K562 (cell line): ENCODE data around the gene PRTFDC1. TPM values are rescaled to one million over a fixed set of nuclear protein-coding genes. Genes with fewer than 3 reads are reported as not detected.

Source experiments
- ARID2 ChIP-seq: fragments of 450-650 bp; IDR thresholded peaks from 2 replicates; pipeline ENCODE4 v1.6.1; 2017; ENCODE audit warnings: antibody characterized with exemption, mild to moderate bottlenecking
- COPS2 ChIP-seq: fragments of 450-650 bp; conservative IDR thresholded peaks from 2 replicates; pipeline ENCODE4 v1.6.1; 2016; ENCODE audit warnings: mild to moderate bottlenecking, moderate library complexity
- FOXK1 ChIP-seq: sonication (generic); formaldehyde crosslinking; IDR thresholded peaks from 2 replicates; pipeline ENCODE4 v1.8.0; 2022; ENCODE audit warnings: missing genetic modification reagents, mild to moderate bottlenecking, borderline replicate concordance
- KDM1A ChIP-seq, 2 experiments: fragments of 450-650 bp; IDR thresholded peaks; 2 replicates each; pipeline ENCODE4 v1.6.1; 2016; ENCODE audit warnings: mild to moderate bottlenecking in 2 of 2
- KLF13 ChIP-seq: fragments of 450-650 bp; IDR thresholded peaks from 2 replicates; pipeline ENCODE4 v1.6.1; 2016; ENCODE audit warnings: missing genetic modification characterization, low read depth, mild to moderate bottlenecking, missing compliant biosample characterization, moderate library complexity, borderline replicate concordance
- MBD2 ChIP-seq: sonication (generic); IDR thresholded peaks from 2 replicates; pipeline ENCODE4 v1.6.1; 2016; ENCODE audit warnings: low read depth, borderline replicate concordance
- NCOR1 ChIP-seq: fragments of 450-650 bp; IDR thresholded peaks from 2 replicates; pipeline ENCODE4 v1.6.1; 2016; ENCODE audit warnings: mild to moderate bottlenecking, moderate library complexity
- NRF1 ChIP-seq, 2 experiments: fragments of 450-650 bp; IDR thresholded peaks in 1 of 2; conservative IDR thresholded peaks in 1 of 2; 2 replicates each; pipeline ENCODE4 v1.6.1; 2014; ENCODE audit warnings: mild to moderate bottlenecking in 2 of 2
- ZNF239 ChIP-seq: fragments of 250-450 bp; sonication (Bioruptor Pico); IDR thresholded peaks from 2 replicates; pipeline ENCODE4 v1.4.0; 2020; ENCODE audit warnings: mild to moderate bottlenecking
- polyA plus RNA-seq, 8 experiments: library from polyadenylated mRNA; depleted of rRNA in 4 of 8; stranded (reverse) in 5 of 8; unstranded in 3 of 8; fragments of >200 nt; fragmentation: Nextera tagmentation in 2 of 8; fragmentation: Illumina TruSeq in 1 of 8; extraction: Ambion mirVana in 2 of 8; extraction: Trizol in 1 of 8; gene quantifications; 2 replicates each; pipeline versions ENCODE4 v1.2.1 to v1.2.3, GENCODE V29; 2011 to 2014; ENCODE audit warnings: inconsistent platforms in 1 of 8, missing spikeins in 1 of 8
- total RNA-seq, 7 experiments: library from RNA; depleted of rRNA in 6 of 7; stranded (reverse); fragments of >200 nt in 6 of 7; fragmentation: Illumina TruSeq in 2 of 7; extraction: Trizol in 2 of 7; gene quantifications; 2 replicates each; pipeline versions ENCODE4 v1.2.1 to v1.2.3, GENCODE V29; 2011 to 2021; ENCODE audit warnings: low replicate concordance in 1 of 7
- TF ChIP-seq, protein P1 (sequence below): fragments of 250-450 bp; sonication (Bioruptor Pico); IDR thresholded peaks from 2 replicates; pipeline ENCODE4 v1.9.0; 2021; ENCODE audit warnings: mild to moderate bottlenecking
- TF ChIP-seq, protein P2 (sequence below): fragments of 250-450 bp; sonication (Bioruptor Pico); IDR thresholded peaks from 2 replicates; pipeline ENCODE4 v1.5.0; 2020; ENCODE audit warnings: mild to moderate bottlenecking
- TF ChIP-seq, protein P3 (sequence below): fragments of 450-650 bp; formaldehyde crosslinking; conservative IDR thresholded peaks from 2 replicates; pipeline ENCODE4 v1.4.0; 2022; ENCODE audit warnings: mild to moderate bottlenecking, missing genetic modification characterization
- TF ChIP-seq, protein P4 (sequence below), 3 experiments: fragments of 200-800 bp in 1 of 3; sonication (Bioruptor generic) in 1 of 3; sonication (generic) in 1 of 3; formaldehyde crosslinking in 1 of 3; IDR thresholded peaks; 2 replicates each; pipeline versions ENCODE4 v1.6.1 to v1.8.0; 2016 to 2022; ENCODE audit warnings: mild to moderate bottlenecking in 2 of 3, missing compliant biosample characterization in 2 of 3, missing genetic modification characterization in 2 of 3, missing genetic modification reagents in 1 of 3
- TF ChIP-seq, protein P5 (sequence below): sonication (generic); formaldehyde crosslinking; IDR thresholded peaks from 2 replicates; pipeline ENCODE4 v1.8.0; 2023; ENCODE audit warnings: mild to moderate bottlenecking, missing genetic modification reagents
- TF ChIP-seq, protein P6 (sequence below): fragments of 250-450 bp; sonication (Bioruptor Pico); IDR thresholded peaks from 2 replicates; pipeline ENCODE4 v1.9.0; 2021; ENCODE audit warnings: mild to moderate bottlenecking, inconsistent platforms

Gene PRTFDC1
- total and polyA plus RNA-seq, 9 of the 15 experiments (the other 6 are each of a cell fraction or from before 2014, with no cell fraction given), result 7.0 to 27.6 (median 10.0) TPM

DNA sequence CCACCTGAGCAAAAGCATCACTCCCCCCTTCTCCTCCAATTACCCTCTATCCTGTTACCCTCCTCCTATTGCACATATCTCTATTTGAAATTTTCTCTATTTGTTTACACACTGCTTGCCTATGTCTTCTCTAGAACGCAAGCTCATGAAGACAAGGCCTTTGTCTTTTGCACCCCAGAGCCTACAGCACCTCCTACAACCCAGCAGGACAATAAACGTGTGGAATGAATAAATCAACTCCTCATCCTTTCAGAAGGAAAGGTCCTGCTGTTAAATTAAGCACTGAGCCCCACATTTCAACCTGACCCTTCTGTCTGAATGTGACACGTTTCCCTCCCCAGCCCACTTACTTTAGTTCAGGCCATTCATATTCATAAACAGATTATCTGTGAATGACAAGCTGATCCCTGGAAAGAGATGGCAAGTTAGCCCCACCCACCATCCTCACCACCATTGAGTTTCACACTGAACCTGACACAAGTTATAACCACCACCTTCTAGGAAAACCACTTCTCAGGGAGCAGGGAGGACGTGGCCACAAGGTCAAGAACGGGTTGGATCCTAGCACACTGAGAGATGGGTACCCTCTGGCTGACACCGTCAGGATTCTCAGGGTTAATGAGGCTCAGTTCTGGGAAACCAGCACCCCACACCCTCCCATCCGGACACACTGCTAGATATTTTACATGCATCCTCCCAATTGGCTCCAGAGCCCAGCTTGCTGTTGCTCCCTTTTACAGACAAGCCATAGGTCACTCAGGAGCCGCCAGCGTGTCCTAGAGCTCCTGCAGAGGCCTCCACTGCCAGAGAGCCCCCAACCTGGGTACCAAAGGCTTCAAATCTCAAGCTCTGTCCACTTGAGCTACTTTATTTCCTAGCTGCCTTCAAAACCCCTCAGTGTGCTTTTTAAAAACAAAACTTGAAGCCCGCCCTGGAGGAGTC is 934 bp downstream of the PRTFDC1 start (continued):
- TF ChIP-seq MBD2 (no peak), NRF1 (conservative IDR thresholded peaks at IDR 0.05 in 1 of 2, IDR thresholded peaks at IDR 0.05 in 1 of 2) (peak in 1 of 2 experiments; percentile 39; a peak in 2 of 4 replicates), FOXK1 (no peak), ARID2 (no peak), KLF13 (tag) (no peak), KDM1A (IDR thresholded peaks at IDR 0.05) (peak in 1 of 2 experiments; percentile 32; a peak in 1 of 4 replicates), COPS2 (no peak), ZNF239 (no peak), NCOR1 (no peak)
- TF ChIP-seq, protein P1, sequence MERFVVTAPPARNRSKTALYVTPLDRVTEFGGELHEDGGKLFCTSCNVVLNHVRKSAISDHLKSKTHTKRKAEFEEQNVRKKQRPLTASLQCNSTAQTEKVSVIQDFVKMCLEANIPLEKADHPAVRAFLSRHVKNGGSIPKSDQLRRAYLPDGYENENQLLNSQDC, result no peak
- TF ChIP-seq, protein P2, sequence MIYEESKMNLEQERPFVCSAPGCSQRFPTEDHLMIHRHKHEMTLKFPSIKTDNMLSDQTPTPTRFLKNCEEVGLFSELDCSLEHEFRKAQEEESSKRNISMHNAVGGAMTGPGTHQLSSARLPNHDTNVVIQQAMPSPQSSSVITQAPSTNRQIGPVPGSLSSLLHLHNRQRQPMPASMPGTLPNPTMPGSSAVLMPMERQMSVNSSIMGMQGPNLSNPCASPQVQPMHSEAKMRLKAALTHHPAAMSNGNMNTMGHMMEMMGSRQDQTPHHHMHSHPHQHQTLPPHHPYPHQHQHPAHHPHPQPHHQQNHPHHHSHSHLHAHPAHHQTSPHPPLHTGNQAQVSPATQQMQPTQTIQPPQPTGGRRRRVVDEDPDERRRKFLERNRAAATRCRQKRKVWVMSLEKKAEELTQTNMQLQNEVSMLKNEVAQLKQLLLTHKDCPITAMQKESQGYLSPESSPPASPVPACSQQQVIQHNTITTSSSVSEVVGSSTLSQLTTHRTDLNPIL, result no peak
- TF ChIP-seq, protein P3, sequence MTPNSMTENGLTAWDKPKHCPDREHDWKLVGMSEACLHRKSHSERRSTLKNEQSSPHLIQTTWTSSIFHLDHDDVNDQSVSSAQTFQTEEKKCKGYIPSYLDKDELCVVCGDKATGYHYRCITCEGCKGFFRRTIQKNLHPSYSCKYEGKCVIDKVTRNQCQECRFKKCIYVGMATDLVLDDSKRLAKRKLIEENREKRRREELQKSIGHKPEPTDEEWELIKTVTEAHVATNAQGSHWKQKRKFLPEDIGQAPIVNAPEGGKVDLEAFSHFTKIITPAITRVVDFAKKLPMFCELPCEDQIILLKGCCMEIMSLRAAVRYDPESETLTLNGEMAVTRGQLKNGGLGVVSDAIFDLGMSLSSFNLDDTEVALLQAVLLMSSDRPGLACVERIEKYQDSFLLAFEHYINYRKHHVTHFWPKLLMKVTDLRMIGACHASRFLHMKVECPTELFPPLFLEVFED (CRISPR knock-in tag), result no peak
- TF ChIP-seq, protein P4, sequence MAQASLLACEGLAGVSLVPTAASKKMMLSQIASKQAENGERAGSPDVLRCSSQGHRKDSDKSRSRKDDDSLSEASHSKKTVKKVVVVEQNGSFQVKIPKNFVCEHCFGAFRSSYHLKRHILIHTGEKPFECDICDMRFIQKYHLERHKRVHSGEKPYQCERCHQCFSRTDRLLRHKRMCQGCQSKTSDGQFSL (CRISPR knock-in tag; IDR thresholded peaks at IDR 0.05), result no peak
- TF ChIP-seq, protein P4 (tag; IDR thresholded peaks at IDR 0.05), result no peak
- TF ChIP-seq, protein P5, sequence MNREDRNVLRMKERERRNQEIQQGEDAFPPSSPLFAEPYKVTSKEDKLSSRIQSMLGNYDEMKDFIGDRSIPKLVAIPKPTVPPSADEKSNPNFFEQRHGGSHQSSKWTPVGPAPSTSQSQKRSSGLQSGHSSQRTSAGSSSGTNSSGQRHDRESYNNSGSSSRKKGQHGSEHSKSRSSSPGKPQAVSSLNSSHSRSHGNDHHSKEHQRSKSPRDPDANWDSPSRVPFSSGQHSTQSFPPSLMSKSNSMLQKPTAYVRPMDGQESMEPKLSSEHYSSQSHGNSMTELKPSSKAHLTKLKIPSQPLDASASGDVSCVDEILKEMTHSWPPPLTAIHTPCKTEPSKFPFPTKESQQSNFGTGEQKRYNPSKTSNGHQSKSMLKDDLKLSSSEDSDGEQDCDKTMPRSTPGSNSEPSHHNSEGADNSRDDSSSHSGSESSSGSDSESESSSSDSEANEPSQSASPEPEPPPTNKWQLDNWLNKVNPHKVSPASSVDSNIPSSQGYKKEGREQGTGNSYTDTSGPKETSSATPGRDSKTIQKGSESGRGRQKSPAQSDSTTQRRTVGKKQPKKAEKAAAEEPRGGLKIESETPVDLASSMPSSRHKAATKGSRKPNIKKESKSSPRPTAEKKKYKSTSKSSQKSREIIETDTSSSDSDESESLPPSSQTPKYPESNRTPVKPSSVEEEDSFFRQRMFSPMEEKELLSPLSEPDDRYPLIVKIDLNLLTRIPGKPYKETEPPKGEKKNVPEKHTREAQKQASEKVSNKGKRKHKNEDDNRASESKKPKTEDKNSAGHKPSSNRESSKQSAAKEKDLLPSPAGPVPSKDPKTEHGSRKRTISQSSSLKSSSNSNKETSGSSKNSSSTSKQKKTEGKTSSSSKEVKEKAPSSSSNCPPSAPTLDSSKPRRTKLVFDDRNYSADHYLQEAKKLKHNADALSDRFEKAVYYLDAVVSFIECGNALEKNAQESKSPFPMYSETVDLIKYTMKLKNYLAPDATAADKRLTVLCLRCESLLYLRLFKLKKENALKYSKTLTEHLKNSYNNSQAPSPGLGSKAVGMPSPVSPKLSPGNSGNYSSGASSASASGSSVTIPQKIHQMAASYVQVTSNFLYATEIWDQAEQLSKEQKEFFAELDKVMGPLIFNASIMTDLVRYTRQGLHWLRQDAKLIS (CRISPR knock-in tag), result no peak
- TF ChIP-seq, protein P6, sequence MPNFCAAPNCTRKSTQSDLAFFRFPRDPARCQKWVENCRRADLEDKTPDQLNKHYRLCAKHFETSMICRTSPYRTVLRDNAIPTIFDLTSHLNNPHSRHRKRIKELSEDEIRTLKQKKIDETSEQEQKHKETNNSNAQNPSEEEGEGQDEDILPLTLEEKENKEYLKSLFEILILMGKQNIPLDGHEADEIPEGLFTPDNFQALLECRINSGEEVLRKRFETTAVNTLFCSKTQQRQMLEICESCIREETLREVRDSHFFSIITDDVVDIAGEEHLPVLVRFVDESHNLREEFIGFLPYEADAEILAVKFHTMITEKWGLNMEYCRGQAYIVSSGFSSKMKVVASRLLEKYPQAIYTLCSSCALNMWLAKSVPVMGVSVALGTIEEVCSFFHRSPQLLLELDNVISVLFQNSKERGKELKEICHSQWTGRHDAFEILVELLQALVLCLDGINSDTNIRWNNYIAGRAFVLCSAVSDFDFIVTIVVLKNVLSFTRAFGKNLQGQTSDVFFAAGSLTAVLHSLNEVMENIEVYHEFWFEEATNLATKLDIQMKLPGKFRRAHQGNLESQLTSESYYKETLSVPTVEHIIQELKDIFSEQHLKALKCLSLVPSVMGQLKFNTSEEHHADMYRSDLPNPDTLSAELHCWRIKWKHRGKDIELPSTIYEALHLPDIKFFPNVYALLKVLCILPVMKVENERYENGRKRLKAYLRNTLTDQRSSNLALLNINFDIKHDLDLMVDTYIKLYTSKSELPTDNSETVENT (CRISPR knock-in tag), result no peak
